ENCODE measurements around the gene TGFBR1. TPM values are rescaled to one million over a fixed set of nuclear protein-coding genes. Genes with fewer than 3 reads are reported as not detected.

TGFBR1 gene
- total and polyA plus RNA-seq, 10 donors: 8.9 to 60.8 (median 45.4) TPM

DNA sequence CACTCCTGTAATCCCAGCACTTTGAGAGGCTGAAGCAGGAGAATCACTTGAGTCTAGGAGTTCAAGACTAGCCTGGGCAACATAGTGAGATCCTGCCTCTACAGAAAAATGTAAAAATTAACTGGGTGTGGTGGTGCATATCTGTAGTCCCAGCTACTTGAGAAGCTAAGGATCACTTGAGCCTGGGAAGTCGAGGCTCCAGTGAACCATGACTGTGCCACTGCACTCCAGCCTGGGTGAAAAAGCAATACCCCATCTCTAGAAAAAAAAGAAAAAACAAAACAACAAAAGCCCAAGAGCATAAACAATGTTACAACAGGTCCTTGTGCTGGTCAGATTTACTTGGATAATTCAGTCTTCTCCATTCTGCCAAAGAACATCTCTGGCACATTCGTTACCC lies 44.3 kb upstream of the TGFBR1 start:
- 91 to 97% (median 95%) methylated on average over 2 of the region's 2 CpGs for WGBS, 5 donors
- H3K9me3 ChIP-seq: no peaks in the 10 kb centered on the region
- peak overlapping the region in 7 of 8 donors; percentile 85 to 92 (median 90) for H3K27ac ChIP-seq
- no peak for DNase-seq
- intact Hi-C loops (cut with DNase I; ENCODE audit: low total_unique reads): no loop called here
- H3K27me3 ChIP-seq (replicated peaks in 1 of 7): no peaks in the 10 kb centered on the region
- no peaks in the 10 kb centered on the region for H3K36me3 ChIP-seq
- no peak overlapping the region for H3K4me3 ChIP-seq
- TF ChIP-seq, protein P1, sequence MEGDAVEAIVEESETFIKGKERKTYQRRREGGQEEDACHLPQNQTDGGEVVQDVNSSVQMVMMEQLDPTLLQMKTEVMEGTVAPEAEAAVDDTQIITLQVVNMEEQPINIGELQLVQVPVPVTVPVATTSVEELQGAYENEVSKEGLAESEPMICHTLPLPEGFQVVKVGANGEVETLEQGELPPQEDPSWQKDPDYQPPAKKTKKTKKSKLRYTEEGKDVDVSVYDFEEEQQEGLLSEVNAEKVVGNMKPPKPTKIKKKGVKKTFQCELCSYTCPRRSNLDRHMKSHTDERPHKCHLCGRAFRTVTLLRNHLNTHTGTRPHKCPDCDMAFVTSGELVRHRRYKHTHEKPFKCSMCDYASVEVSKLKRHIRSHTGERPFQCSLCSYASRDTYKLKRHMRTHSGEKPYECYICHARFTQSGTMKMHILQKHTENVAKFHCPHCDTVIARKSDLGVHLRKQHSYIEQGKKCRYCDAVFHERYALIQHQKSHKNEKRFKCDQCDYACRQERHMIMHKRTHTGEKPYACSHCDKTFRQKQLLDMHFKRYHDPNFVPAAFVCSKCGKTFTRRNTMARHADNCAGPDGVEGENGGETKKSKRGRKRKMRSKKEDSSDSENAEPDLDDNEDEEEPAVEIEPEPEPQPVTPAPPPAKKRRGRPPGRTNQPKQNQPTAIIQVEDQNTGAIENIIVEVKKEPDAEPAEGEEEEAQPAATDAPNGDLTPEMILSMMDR (IDR thresholded peaks at IDR 0.05 in 8 of 11, conservative IDR thresholded peaks at IDR 0.05 in 3 of 11): no peak
- no peak for TF ChIP-seq POLR2A (IDR thresholded peaks at IDR 0.05)
- TF ChIP-seq POLR2AphosphoS5 (IDR thresholded peaks at IDR 0.05): no peak
- peaks cover 36 to 55% (median 48%) of the 10 kb centered on the region in 6 donors for H3K4me1 ChIP-seq

DNA sequence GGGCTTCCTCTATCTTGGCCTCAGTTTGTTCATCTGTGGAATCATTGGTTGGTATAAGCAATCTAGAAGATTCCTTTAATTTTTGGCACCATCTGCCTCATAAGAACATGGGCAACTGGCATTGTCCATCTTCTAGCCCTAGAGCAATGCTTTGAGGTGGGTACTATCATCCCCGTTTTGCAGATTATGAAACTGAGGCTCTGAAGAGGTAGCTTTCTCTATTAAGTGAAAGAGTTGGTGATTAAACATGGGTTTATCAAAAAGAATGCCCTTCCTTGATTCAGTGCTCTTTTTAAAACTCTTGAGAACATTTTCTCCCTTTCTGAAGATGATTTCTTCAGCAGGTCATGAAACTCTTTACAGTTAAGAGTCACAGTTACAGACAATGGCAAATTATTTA lies 42.4 kb upstream of the TGFBR1 start:
- intact Hi-C loops (cut with DNase I; ENCODE audit: low total_unique reads): no loop called here
- 92 to 100% (median 100%) methylated on average over 1 of the region's 1 CpG for WGBS, 5 donors
- Histone ChIP-seq H3K9me3 (no peaks in the 10 kb centered on the region), H3K36me3 (no peaks in the 10 kb centered on the region), H3K4me3 (no peak overlapping the region), H3K27me3 (replicated peaks in 1 of 7) (no peaks in the 10 kb centered on the region), H3K27ac (no peak overlapping the region), H3K4me1 (peaks cover 24 to 36% (median 34%) of the 10 kb centered on the region in 6 donors)
- no peak for TF ChIP-seq POLR2A (IDR thresholded peaks at IDR 0.05)
- no peak for TF ChIP-seq POLR2AphosphoS5 (IDR thresholded peaks at IDR 0.05)
- TF ChIP-seq, protein P1 (IDR thresholded peaks at IDR 0.05 in 8 of 11, conservative IDR thresholded peaks at IDR 0.05 in 3 of 11): no peak
- no peak for DNase-seq

DNA sequence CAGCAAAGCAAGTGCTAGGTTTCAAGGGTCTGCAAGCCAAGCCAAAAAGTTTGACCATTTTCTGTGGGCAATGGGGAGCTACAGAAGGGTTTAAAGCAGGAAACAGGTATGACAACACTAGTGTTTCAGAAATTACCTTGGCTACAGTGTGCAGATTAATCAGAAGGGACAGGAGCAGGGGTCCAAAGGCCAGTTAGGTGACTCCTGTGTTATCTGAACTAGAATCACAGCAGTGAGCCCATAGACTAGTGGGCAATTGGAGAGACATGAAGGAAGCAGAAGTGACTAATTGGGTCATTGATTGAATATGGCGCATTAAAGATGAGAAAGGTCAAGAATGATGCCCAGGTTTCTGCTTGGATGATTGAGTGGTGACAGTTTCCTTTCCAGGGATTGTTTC lies 41.4 kb upstream of the TGFBR1 start:
- H3K4me3 ChIP-seq: no peak overlapping the region
- 90 to 100% (median 97%) methylated on average over 1 of the region's 1 CpG for WGBS, 5 donors
- no peak overlapping the region for H3K27ac ChIP-seq
- H3K36me3 ChIP-seq: no peaks in the 10 kb centered on the region
- H3K27me3 ChIP-seq (replicated peaks in 1 of 7): no peaks in the 10 kb centered on the region
- intact Hi-C loops (cut with DNase I; ENCODE audit: low total_unique reads): no loop called here
- DNase-seq: no peak
- TF ChIP-seq, protein P1 (IDR thresholded peaks at IDR 0.05 in 8 of 11, conservative IDR thresholded peaks at IDR 0.05 in 3 of 11): no peak
- TF ChIP-seq POLR2A (IDR thresholded peaks at IDR 0.05): no peak
- no peak for TF ChIP-seq POLR2AphosphoS5 (IDR thresholded peaks at IDR 0.05)
- no peaks in the 10 kb centered on the region for H3K9me3 ChIP-seq
- peaks cover 15 to 27% (median 24%) of the 10 kb centered on the region in 6 donors for H3K4me1 ChIP-seq

DNA sequence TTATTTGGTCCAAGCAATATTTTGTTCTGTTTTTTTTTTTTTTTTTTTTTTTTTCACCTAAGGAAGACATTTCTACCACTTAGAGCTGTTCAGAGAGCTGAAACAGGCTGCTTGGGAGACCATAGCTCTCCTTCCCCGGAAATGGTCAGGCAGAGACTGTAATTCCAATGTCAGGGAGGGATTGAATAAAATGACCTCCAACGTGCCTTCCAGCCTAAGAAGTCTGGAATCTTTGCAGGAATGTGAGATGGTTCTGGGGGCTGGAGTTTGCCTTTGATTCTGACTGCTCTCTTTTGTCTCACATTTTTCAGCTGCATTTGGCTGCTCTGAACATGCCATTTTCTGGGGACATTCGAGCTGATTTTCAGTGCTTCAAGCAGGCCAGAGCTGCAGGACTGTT lies 38.3 kb upstream of the TGFBR1 start:
- H3K9me3 ChIP-seq: no peaks in the 10 kb centered on the region
- DNase-seq: no peak
- H3K4me1 ChIP-seq: peaks cover 0 to 22% (median 8%) of the 10 kb centered on the region in 6 donors
- no peak for TF ChIP-seq POLR2A (IDR thresholded peaks at IDR 0.05)
- no peak for TF ChIP-seq POLR2AphosphoS5 (IDR thresholded peaks at IDR 0.05)
- TF ChIP-seq, protein P1 (IDR thresholded peaks at IDR 0.05 in 8 of 11, conservative IDR thresholded peaks at IDR 0.05 in 3 of 11): no peak
- H3K27ac ChIP-seq: peak overlapping the region in 1 of 8 donors; percentile 32
- H3K27me3 ChIP-seq (replicated peaks in 1 of 7): no peaks in the 10 kb centered on the region
- no peaks in the 10 kb centered on the region for H3K36me3 ChIP-seq
- H3K4me3 ChIP-seq: no peak overlapping the region
- WGBS, 5 donors: 65 to 85% (median 83%) methylated on average over 3 of the region's 3 CpGs
- intact Hi-C loops (cut with DNase I; ENCODE audit: low total_unique reads): no loop called here
